Spleen (tissue), 11 donors: ENCODE data around the gene APOBEC3A. TPM values are rescaled to one million over a fixed set of nuclear protein-coding genes. Genes with fewer than 3 reads are reported as not detected.
A peak's percentile ranks its signal among the peaks of the same experiment; 100 is the strongest.

Source experiments
- DNase-seq: peaks from one replicate; pipeline ENCODE4 v3.0.0-alpha.2; 2020
- H3K27ac ChIP-seq, 8 donors: fragments of 200-600 bp; sonication (generic) in 7 of 8; 1 replicate in 4 of 8; 2 replicates in 4 of 8; pipeline versions ENCODE4 v1.5.0 to v1.8.0; 2016 to 2021; ENCODE audit warnings: inconsistent platforms in 4 of 8, mild to moderate bottlenecking in 4 of 8, moderate library complexity in 1 of 8
- H3K27me3 ChIP-seq, 7 donors: fragments of 200-600 bp; sonication (generic) in 6 of 7; replicated peaks in 1 of 7; 1 replicate in 4 of 7; 2 replicates in 3 of 7; pipeline versions ENCODE4 v1.5.0 to v1.8.0; 2016 to 2021; ENCODE audit warnings: inconsistent platforms in 3 of 7, mild to moderate bottlenecking in 1 of 7
- H3K36me3 ChIP-seq, 6 donors: fragments of 200-600 bp; sonication (generic) in 5 of 6; 1 replicate in 4 of 6; 2 replicates in 2 of 6; pipeline versions ENCODE4 v1.5.0 to v1.8.0; 2016 to 2021; ENCODE audit warnings: inconsistent platforms in 2 of 6
- H3K4me1 ChIP-seq, 6 donors: fragments of 200-600 bp; sonication (generic) in 5 of 6; 1 replicate in 3 of 6; 2 replicates in 3 of 6; pipeline versions ENCODE4 v1.5.0 to v1.8.0; 2016 to 2021; ENCODE audit warnings: inconsistent platforms in 3 of 6
- H3K4me3 ChIP-seq, 8 donors: fragments of 200-600 bp; sonication (generic) in 7 of 8; 1 replicate in 4 of 8; 2 replicates in 4 of 8; pipeline versions ENCODE4 v1.5.0 to v1.8.0; 2016 to 2021; ENCODE audit warnings: inconsistent platforms in 4 of 8, mild to moderate bottlenecking in 4 of 8, moderate library complexity in 2 of 8
- H3K9me3 ChIP-seq, 8 donors: fragments of 200-600 bp; sonication (generic) in 7 of 8; 1 replicate in 4 of 8; 2 replicates in 4 of 8; pipeline versions ENCODE4 v1.5.0 to v1.8.0; 2016 to 2021; ENCODE audit warnings: inconsistent platforms in 4 of 8
- POLR2A ChIP-seq, 3 donors: fragments of 450-650 bp; IDR thresholded peaks; one replicate each; pipeline ENCODE4 v1.5.1; 2017; ENCODE audit warnings: antibody characterized with exemption in 3 of 3, mild to moderate bottlenecking in 1 of 3
- POLR2AphosphoS5 ChIP-seq, 3 donors: sonication (generic); formaldehyde crosslinking; IDR thresholded peaks; one replicate each; pipeline ENCODE4 v1.5.1; 2017; ENCODE audit warnings: antibody characterized with exemption in 3 of 3
- WGBS, 5 donors: extraction: QIAGEN DNeasy Blood & Tissue Kit in 3 of 5; methylation state at CpG; one replicate each; pipeline versions ENCODE4 v1.1.5 to v1.1.7; 2013 to 2018; 5-methylcytosine and 5-hydroxymethylcytosine counted together
- intact Hi-C: fragments of 100-400 bp; cut with DNase I; formaldehyde crosslinking; loops from one replicate; pipeline ENCODE4 v1.15.0; 2023; ENCODE audit warnings: low total_unique reads
- polyA plus RNA-seq, 3 donors: library from polyadenylated mRNA; stranded (reverse); fragments of 200-250 nt; gene quantifications; one replicate each; pipeline ENCODE4 v1.2.1, GENCODE V29; 2013
- total RNA-seq, 7 donors: library from RNA; depleted of rRNA in 3 of 7; stranded (reverse); fragments of >200 nt in 3 of 7; fragmentation: NEBNext Ultra II Directional in 4 of 7; extraction: Animal tissue kit (Norgen Biotek cat#: 25700) in 4 of 7; gene quantifications; one replicate each; pipeline versions ENCODE4 v1.1.0 to v1.2.1, GENCODE V29; 2016 to 2021
- TF ChIP-seq, protein P1 (sequence below), 11 experiments: fragments of 200-600 bp in 7 of 11; fragments of 450-650 bp in 4 of 11; sonication (generic) in 4 of 11; IDR thresholded peaks in 8 of 11; conservative IDR thresholded peaks in 3 of 11; 1 replicate in 7 of 11; 2 replicates in 4 of 11; pipeline versions ENCODE4 v1.4.0 to v1.8.0; 2016 to 2021; ENCODE audit warnings: antibody characterized with exemption in 11 of 11, inconsistent platforms in 4 of 11, mild to moderate bottlenecking in 1 of 11
- donor health status: healthy with polysubstance abuse.
- donor health status: DM: no; HTN: no; CAD: no; lungs with moderate emphysema.
- donor health status: DM: no; HTN: no; CAD: no.
- donor health status: Bipolar disorder and iron deficiency.
- donor health status: healthy.
- donor health status: DM: no; HTN: no; CAD: no.
- donor health status: DM: yes; HTN: yes; CAD: no.

The APOBEC3A gene
- total and polyA plus RNA-seq, 10 donors = 1.2 to 163 (median 46.1) TPM

DNA sequence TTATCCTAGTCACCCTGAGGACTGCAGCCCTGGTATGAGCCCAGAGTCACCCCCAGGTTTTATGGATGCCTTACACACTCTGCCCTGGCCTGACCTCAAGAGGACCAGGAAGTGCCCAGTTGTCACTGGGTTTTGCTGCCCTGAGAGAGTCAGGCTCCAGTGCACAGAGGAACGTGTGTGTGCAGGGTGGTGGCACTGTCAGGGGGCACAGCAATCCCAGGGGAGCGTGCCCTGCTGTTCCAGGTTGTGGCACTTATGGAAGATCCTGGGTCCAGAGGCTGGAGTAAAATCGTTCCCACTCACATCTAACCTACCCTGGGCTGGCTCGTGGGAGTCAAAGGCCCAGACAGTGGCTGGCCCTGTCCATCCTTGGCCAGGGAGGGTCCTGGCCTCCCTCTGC lies 7.6 kb downstream of the APOBEC3A start:
- TF ChIP-seq POLR2A (IDR thresholded peaks at IDR 0.05) (no peak), POLR2AphosphoS5 (IDR thresholded peaks at IDR 0.05) (peak in 2 of 3 donors; percentile 6 to 35)
- TF ChIP-seq, protein P1, sequence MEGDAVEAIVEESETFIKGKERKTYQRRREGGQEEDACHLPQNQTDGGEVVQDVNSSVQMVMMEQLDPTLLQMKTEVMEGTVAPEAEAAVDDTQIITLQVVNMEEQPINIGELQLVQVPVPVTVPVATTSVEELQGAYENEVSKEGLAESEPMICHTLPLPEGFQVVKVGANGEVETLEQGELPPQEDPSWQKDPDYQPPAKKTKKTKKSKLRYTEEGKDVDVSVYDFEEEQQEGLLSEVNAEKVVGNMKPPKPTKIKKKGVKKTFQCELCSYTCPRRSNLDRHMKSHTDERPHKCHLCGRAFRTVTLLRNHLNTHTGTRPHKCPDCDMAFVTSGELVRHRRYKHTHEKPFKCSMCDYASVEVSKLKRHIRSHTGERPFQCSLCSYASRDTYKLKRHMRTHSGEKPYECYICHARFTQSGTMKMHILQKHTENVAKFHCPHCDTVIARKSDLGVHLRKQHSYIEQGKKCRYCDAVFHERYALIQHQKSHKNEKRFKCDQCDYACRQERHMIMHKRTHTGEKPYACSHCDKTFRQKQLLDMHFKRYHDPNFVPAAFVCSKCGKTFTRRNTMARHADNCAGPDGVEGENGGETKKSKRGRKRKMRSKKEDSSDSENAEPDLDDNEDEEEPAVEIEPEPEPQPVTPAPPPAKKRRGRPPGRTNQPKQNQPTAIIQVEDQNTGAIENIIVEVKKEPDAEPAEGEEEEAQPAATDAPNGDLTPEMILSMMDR (IDR thresholded peaks at IDR 0.05 in 8 of 11, conservative IDR thresholded peaks at IDR 0.05 in 3 of 11) = no peak
- Histone ChIP-seq H3K4me1 (peaks cover 0 to 40% (median 18%) of the 10 kb centered on the region in 6 donors), H3K4me3 (peak overlapping the region in 1 of 8 donors; percentile 9), H3K9me3 (no peaks in the 10 kb centered on the region), H3K27ac (peak overlapping the region in 2 of 8 donors; percentile 28 to 54), H3K27me3 (peaks cover 0 to 24% (median 0%) of the 10 kb centered on the region in 7 donors), H3K36me3 (peaks cover 0 to 30% (median 0%) of the 10 kb centered on the region in 6 donors)
- peak; percentile 62 for DNase-seq
- intact Hi-C loops = no loop called here
- WGBS, 5 donors = 75 to 82% (median 78%) methylated on average over 3 to 4 of the region's 4 CpGs; no CpG with 5 or more reads in 1 of the 5 donors

DNA sequence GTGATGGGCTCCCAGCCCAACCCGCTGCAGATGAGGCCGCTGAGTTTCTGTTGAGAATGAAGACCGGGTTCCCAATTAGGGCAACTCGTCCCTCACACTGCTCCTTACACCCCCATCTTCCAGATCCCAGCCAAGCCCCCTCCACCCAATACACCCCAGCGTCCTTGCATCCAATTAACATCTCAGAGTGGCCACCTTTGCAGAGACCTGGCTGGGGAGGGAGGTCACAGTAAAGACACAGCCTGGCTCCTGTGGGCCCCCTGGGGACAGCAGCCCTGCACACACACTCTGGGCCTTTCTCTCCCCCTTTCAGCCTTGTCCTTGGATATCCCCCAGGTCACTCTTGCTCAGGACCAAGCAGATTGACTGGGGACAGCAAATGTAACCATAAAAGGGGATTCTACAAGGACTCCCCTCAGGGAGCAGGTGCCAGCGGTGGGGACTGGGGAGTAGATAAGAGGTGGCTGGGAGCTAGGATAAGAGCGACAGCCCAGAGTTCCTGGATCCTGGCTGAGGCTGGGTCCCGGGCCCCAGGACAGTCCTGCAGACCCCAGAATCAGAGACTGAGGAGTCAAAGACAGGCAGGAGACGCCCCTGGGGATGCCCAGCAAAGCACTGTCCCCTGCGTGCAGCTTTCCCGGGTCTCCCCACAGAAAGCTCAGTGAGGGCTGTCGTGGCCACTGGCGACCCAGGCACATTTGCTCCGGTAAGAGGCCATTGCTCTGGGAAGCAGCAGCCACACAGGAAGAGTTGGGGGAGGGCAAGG lies 8.4 kb downstream of the APOBEC3A start:
- Histone ChIP-seq H3K9me3 (no peaks in the 10 kb centered on the region), H3K36me3 (peaks cover 0 to 26% (median 0%) of the 10 kb centered on the region in 6 donors), H3K4me1 (peaks cover 0 to 48% (median 18%) of the 10 kb centered on the region in 6 donors), H3K4me3 (no peak overlapping the region), H3K27ac (peak overlapping the region in 1 of 8 donors; percentile 95), H3K27me3 (peaks cover 0 to 33% (median 0%) of the 10 kb centered on the region in 7 donors)
- DNase-seq = peak; percentile 63
- WGBS, 5 donors = 81 to 92% (median 86%) methylated on average over 10 to 14 of the region's 14 CpGs; no CpG with 5 or more reads in 1 of the 5 donors
- intact Hi-C loops = no loop called here
- TF ChIP-seq POLR2A (IDR thresholded peaks at IDR 0.05) = no peak
- peak in 1 of 3 donors; percentile 58 for TF ChIP-seq POLR2AphosphoS5 (IDR thresholded peaks at IDR 0.05)

DNA sequence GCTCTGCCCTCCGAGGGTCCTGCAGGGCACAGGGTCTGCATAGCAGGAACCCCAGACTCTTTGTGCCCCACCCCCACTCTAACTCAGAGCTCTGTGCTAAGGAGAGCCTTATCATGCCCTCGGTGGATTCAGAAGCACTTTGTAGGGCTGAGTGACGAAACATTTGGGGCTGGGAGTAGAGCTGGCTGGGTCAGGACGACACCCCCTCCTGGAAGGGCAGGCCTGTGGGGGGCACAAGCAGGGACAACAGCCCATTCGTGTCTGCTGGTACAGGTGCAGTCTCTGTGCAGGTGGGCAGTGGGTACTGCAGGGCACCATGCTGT lies 8.9 kb downstream of the APOBEC3A start:
- intact Hi-C loops = no loop called here
- peaks cover 0 to 49% (median 18%) of the 10 kb centered on the region in 6 donors for H3K4me1 ChIP-seq
- peaks cover 0 to 38% (median 0%) of the 10 kb centered on the region in 7 donors for H3K27me3 ChIP-seq
- 53 to 66% (median 59%) methylated on average over 5 of the region's 5 CpGs; no CpG with 5 or more reads in 1 of the 5 donors for WGBS, 5 donors
- H3K4me3 ChIP-seq = no peak overlapping the region
- H3K27ac ChIP-seq = peak overlapping the region in 2 of 8 donors; percentile 90 to 95
- peak; percentile 68 for DNase-seq
- TF ChIP-seq, protein P1 (IDR thresholded peaks at IDR 0.05 in 8 of 11, conservative IDR thresholded peaks at IDR 0.05 in 3 of 11) = no peak
- TF ChIP-seq POLR2AphosphoS5 (IDR thresholded peaks at IDR 0.05) = no peak
- TF ChIP-seq POLR2A (IDR thresholded peaks at IDR 0.05) = no peak
- H3K36me3 ChIP-seq = peaks cover 0 to 26% (median 0%) of the 10 kb centered on the region in 6 donors
- no peaks in the 10 kb centered on the region for H3K9me3 ChIP-seq

DNA sequence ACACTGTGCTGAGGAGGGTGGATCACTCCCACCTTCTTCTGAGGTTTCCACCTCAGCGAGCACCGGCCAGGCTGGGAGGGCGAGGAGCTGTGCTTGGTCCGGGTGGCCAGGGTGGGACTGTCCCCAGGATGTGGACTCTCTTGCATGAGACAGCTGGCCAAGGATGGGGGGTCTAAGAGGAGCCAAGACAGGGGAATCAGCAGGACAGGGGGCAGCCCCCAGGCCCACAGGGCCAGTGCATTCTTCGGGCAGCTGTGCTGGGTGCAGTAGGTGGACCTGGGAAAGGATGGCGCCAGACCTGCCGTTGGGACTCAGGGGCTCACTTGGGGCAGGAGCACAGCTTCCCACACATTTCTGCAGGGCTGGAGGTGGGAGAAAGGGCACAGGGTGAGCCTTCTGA lies 9.5 kb downstream of the APOBEC3A start:
- peaks cover 0 to 49% (median 18%) of the 10 kb centered on the region in 6 donors for H3K4me1 ChIP-seq
- H3K27ac ChIP-seq = peak overlapping the region in 5 of 8 donors; percentile 79 to 95 (median 90)
- TF ChIP-seq, protein P1 (IDR thresholded peaks at IDR 0.05 in 8 of 11, conservative IDR thresholded peaks at IDR 0.05 in 3 of 11) = no peak
- TF ChIP-seq POLR2AphosphoS5 (IDR thresholded peaks at IDR 0.05) = no peak
- no peak for TF ChIP-seq POLR2A (IDR thresholded peaks at IDR 0.05)
- H3K9me3 ChIP-seq = no peaks in the 10 kb centered on the region
- intact Hi-C loops = no loop called here
- peaks cover 0 to 40% (median 0%) of the 10 kb centered on the region in 7 donors for H3K27me3 ChIP-seq
- H3K4me3 ChIP-seq = peak overlapping the region in 1 of 8 donors; percentile 55
- 69 to 93% (median 91%) methylated on average over 5 to 7 of the region's 7 CpGs; no CpG with 5 or more reads in 1 of the 5 donors for WGBS, 5 donors
- H3K36me3 ChIP-seq = peaks cover 0 to 20% (median 0%) of the 10 kb centered on the region in 6 donors
- DNase-seq = peak; percentile 74
